Coronary artery (tissue), 2 donors: ENCODE measurements around the gene XPO1.
A peak's percentile ranks its signal among the peaks of the same experiment; 100 is the strongest.
"Not testable (repeated sequence)": the region's sequence is repeated elsewhere in the genome, so short reads cannot be mapped to it uniquely, and the experiment has no call there.

Experiments used
- DNase-seq: peaks from one replicate; pipeline ENCODE4 v3.0.0-alpha.2; 2017; ENCODE audit warnings: low spot score
- H3K27ac ChIP-seq, 2 donors: fragments of 200-600 bp; sonication (generic); one replicate each; pipeline ENCODE4 v1.5.1; 2016 to 2019
- H3K4me3 ChIP-seq: fragments of 200-600 bp; sonication (generic); 2 replicates; pipeline ENCODE4 v1.5.1; 2016; ENCODE audit warnings: mild to moderate bottlenecking, moderate library complexity
- TF ChIP-seq, protein P1 (sequence below): fragments of 200-600 bp; sonication (generic); IDR thresholded peaks from one replicate; pipeline ENCODE4 v1.5.1; 2019; ENCODE audit warnings: antibody characterized with exemption

The XPO1 gene, protein sequence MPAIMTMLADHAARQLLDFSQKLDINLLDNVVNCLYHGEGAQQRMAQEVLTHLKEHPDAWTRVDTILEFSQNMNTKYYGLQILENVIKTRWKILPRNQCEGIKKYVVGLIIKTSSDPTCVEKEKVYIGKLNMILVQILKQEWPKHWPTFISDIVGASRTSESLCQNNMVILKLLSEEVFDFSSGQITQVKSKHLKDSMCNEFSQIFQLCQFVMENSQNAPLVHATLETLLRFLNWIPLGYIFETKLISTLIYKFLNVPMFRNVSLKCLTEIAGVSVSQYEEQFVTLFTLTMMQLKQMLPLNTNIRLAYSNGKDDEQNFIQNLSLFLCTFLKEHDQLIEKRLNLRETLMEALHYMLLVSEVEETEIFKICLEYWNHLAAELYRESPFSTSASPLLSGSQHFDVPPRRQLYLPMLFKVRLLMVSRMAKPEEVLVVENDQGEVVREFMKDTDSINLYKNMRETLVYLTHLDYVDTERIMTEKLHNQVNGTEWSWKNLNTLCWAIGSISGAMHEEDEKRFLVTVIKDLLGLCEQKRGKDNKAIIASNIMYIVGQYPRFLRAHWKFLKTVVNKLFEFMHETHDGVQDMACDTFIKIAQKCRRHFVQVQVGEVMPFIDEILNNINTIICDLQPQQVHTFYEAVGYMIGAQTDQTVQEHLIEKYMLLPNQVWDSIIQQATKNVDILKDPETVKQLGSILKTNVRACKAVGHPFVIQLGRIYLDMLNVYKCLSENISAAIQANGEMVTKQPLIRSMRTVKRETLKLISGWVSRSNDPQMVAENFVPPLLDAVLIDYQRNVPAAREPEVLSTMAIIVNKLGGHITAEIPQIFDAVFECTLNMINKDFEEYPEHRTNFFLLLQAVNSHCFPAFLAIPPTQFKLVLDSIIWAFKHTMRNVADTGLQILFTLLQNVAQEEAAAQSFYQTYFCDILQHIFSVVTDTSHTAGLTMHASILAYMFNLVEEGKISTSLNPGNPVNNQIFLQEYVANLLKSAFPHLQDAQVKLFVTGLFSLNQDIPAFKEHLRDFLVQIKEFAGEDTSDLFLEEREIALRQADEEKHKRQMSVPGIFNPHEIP (N-terminal part only)

DNA sequence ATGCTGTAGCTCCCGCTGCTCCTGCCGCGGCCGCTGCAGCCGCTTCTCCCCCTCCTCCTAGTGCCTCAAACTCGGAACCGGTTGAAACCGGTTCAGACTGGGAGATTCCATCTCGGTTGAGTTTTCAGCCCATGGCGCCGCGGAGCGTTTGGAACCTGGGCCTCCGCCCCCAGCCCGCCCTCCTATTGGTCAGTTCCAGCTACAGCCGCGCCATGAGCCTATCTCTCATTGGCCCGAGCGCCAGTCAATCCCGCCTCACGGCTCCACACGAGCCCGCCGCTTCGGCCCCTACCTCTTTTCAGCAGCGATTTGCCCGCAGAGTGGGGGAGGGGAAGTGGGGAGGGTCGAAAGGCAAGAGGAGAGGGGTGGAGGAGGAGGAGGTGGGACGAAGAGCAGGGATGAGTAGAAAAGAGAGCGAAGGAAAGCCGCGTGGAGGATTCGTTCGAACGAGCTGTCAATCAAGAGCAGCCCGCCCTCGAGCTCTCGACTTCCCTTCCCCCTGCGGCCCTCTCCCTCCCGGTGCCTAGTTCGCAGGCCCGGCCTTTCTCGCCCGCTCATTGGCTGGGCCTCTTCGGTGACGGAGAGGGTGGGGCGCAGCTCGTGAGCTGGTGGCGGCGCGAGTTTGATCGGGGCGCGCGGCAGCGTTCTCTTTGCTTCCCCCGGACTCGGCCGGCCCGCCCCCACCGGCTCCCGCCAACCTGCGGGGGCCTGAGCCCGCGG lies at the start of gene XPO1:
XPO1 (minus strand) TSS at position 157 of the 720 bp plus-strand sequence. CDS start 4,459 bp downstream, outside the sequence.
- DNase-seq = peak; percentile 99
- TF ChIP-seq, protein P1, sequence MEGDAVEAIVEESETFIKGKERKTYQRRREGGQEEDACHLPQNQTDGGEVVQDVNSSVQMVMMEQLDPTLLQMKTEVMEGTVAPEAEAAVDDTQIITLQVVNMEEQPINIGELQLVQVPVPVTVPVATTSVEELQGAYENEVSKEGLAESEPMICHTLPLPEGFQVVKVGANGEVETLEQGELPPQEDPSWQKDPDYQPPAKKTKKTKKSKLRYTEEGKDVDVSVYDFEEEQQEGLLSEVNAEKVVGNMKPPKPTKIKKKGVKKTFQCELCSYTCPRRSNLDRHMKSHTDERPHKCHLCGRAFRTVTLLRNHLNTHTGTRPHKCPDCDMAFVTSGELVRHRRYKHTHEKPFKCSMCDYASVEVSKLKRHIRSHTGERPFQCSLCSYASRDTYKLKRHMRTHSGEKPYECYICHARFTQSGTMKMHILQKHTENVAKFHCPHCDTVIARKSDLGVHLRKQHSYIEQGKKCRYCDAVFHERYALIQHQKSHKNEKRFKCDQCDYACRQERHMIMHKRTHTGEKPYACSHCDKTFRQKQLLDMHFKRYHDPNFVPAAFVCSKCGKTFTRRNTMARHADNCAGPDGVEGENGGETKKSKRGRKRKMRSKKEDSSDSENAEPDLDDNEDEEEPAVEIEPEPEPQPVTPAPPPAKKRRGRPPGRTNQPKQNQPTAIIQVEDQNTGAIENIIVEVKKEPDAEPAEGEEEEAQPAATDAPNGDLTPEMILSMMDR = no peak
- H3K4me3 ChIP-seq = peak within 1 kb of the TSS; percentile 87

DNA sequence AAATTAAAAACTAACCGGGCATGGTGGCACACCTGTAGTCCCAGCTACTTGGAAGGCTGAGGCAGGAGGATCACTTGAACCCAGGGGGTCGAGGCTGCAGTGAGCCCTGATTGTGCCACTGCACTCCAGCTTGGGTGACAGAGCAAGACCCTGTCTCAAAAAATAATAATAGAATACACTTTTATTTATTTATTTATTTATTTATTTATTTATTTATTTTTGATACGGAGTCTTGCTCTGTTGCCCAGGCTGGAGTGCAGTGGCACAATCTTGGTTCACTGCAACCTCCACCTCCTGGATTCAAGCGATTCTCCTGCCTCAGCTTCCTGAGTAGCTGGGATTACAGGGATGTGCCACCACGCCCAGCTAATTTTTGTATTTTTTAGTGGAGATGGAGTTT lies 48.8 kb upstream of the XPO1 start:
- not testable (repeated sequence) for H3K4me3 ChIP-seq, H3K27ac ChIP-seq, DNase-seq

More for the DNA sequence above, at the start of gene XPO1:
- peak within 1 kb of the TSS; percentile 96 to 99 for H3K27ac ChIP-seq

DNA sequence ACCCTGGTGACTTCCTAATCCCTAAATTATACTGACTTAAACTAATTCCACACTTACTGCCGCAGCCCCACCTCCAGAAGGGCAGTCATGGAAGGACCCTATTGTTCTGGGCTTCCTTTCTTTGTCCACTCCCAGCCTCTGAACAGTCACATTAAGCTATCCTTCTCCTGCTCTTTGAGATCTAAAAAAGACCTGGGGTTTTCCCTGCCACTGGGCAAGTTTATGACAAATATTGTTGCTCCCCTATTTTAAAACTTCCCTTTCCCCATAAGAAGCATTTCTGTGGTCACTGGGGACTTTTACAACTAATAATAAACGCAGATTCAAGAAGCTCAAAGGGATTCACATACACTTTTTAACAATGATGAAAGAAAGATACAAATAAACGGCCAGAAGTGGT lies 47.2 kb upstream of the XPO1 start:
- no peak overlapping the region for H3K27ac ChIP-seq

DNA sequence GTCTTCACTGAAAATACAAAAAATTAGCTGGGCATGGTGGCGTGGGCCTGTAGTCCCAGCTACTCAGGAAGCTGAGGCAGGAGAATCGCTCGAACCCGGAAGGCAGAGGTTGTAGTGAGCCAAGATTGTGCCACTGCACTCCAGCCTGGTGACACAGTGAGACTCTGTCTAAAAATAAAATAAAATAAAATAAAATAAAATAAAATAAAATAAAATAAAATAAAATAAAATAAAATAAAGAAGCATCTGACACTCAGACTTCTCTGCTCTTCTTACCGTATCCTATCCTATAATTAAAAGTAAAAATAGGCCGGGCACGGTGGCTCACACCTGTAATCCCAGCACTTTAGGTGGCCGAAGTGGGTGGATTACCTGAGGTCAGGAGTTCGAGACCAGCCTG lies 46.2 kb upstream of the XPO1 start:
- not testable (repeated sequence) for H3K27ac ChIP-seq, DNase-seq, H3K4me3 ChIP-seq

More for the DNA sequence above, 47.2 kb upstream of the XPO1 start:
- no peak for DNase-seq
- no peak overlapping the region for H3K4me3 ChIP-seq
- TF ChIP-seq, protein P1 = no peak

DNA sequence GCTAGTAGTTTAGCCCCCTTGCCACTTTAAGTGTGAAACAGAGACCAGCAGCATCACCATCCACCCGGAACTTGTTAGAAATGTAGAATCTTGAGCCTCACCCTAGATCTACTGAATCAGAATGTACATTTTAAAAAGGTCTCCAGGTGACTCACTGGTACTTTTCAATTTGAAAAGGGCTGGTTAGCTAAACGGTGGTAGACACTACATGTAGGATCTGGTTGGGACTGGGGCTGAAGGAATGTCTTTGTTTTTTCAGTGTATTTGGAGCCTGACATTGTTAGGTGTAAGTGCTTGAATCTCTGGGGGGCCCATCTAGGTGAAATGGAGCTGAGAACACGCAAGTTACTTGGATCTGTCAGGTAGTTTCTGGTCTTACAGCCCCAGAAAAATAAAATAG lies 44.0 kb upstream of the XPO1 start:
- DNase-seq = no peak
- no peak overlapping the region for H3K27ac ChIP-seq
- H3K4me3 ChIP-seq = no peak overlapping the region
- TF ChIP-seq, protein P1 = no peak

DNA sequence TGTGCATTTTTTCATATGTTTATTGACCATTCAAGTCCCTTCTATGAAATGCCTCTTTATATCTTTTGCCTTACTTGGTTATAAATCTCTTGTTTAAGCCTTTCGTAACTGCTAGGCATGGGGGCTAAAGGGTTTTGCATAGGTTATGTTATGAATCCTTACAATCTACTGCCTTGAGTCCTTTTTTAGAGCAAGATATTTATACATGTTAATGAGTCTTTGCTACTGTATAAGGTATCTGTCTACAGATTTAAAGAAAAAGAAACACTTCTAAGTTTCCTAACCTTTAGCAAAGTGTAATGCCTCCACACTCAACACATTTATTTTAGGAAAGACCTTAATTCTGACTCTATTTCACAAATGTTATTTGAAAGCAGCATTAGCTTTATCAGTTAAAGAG lies 43.6 kb upstream of the XPO1 start:
- DNase-seq = no peak
- TF ChIP-seq, protein P1 = no peak
- no peak overlapping the region for H3K27ac ChIP-seq
- no peak overlapping the region for H3K4me3 ChIP-seq

DNA sequence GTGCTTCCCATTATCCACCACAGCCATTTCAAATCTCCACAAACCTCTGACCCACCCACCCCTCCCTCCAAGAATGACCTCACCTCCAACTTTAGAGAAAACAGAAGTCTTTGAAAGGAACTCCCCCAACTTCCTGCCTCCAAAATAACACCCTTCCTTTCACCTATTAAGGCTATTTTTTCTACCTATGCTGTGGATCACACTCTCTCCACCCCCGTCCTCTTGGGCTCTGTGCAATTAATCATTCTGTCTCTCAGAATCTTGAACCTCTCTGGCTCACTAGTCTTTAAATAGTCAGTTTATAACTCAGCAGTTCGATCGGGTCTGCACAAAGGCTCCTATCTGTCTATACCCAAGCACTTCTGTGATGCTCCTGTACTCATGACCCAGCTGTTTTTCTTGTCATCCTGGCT lies 37.3 kb upstream of the XPO1 start:
- no peak for DNase-seq
- Histone ChIP-seq H3K4me3 (no peak overlapping the region), H3K27ac (no peak overlapping the region)
- TF ChIP-seq, protein P1 = no peak
